ENCODE data around the gene SMAD9.

- no peak for TF ChIP-seq CTCF (IDR thresholded peaks at IDR 0.05)
- TF ChIP-seq POLR2A (IDR thresholded peaks at IDR 0.05), result no peak
Measured at GRCh38 chr13:36872621-36873020, 47.4 kb downstream of the SMAD9 start.

Data from esophagus squamous epithelium (tissue), 4 donors.